IMR-90 (cell line): Measurements from ENCODE around the gene AFF2. TPM values are rescaled to one million over a fixed set of nuclear protein-coding genes. Genes with fewer than 3 reads are reported as not detected.

ENCODE experiments used
- ATAC-seq: fragments of 200-7000 bp; cut with Tn5 transposase; 2 replicates; pipeline ENCODE4 v1.9.1; 2020; ENCODE audit warnings: low read depth, mild to moderate bottlenecking, moderate library complexity
- BruUV-seq: library from RNA; stranded (reverse); fragments of 400-500 nt; replicated peaks from 2 replicates; lab custom pipeline; 2021; lab: Mats Ljungman, UMichigan
- CTCF ChIA-PET: fragments of 300-600 bp; formaldehyde crosslinking; extraction: SDS; loops from one replicate; lab custom pipeline; 2021; ENCODE audit warnings: antibody characterized with exemption; lab: Yijun Ruan, JAX
- POLR2A ChIA-PET: fragments of 300-600 bp; sonication (Branson Sonifier 250); formaldehyde crosslinking; loops from one replicate; lab custom pipeline; 2022; ENCODE audit warnings: antibody characterized with exemption; ENCODE audit not compliant: unreplicated experiment; lab: Charles Lee
- DNase-seq: peaks from one replicate; pipeline ENCODE4 v3.0.0; 2013
- H2AFZ ChIP-seq: replicated peaks from 2 replicates; pipeline ENCODE3; 2013; ENCODE audit warnings: low read length, mild to moderate bottlenecking; ENCODE audit not compliant: poor library complexity
- H2AK5ac ChIP-seq: 2 replicates; pipeline ENCODE4 v1.6.1; 2013; ENCODE audit warnings: low read depth, low read length, inconsistent platforms
- H2AK9ac ChIP-seq: replicated peaks from 2 replicates; pipeline ENCODE3; 2013; ENCODE audit warnings: mild to moderate bottlenecking, low read depth, low read length, moderate library complexity; ENCODE audit not compliant: poor library complexity
- H2BK120ac ChIP-seq: 2 replicates; pipeline ENCODE4 v1.6.1; 2013; ENCODE audit warnings: low read depth, low read length, inconsistent platforms
- H2BK15ac ChIP-seq: 3 replicates; pipeline ENCODE4 v1.6.1; 2013; ENCODE audit warnings: low read depth, low read length, inconsistent platforms
- H2BK20ac ChIP-seq: 2 replicates; pipeline ENCODE4 v1.6.1; 2013; ENCODE audit warnings: low read depth, mild to moderate bottlenecking, inconsistent platforms, low read length, moderate library complexity
- H2BK5ac ChIP-seq: 2 replicates; pipeline ENCODE4 v1.6.1; 2013; ENCODE audit warnings: mild to moderate bottlenecking, low read depth, low read length, inconsistent platforms; ENCODE audit not compliant: poor library complexity, severe bottlenecking
- H3K14ac ChIP-seq: replicated peaks from 2 replicates; pipeline ENCODE4 v1.6.1; 2013; ENCODE audit warnings: low read depth, low read length, inconsistent platforms
- H3K18ac ChIP-seq: 2 replicates; pipeline ENCODE4 v1.6.1; 2013; ENCODE audit warnings: low read depth, low read length, control low read depth
- H3K23ac ChIP-seq: 2 replicates; pipeline ENCODE4 v1.6.1; 2013; ENCODE audit warnings: low read depth, low read length, inconsistent platforms
- H3K27ac ChIP-seq: 2 replicates; pipeline ENCODE4 v1.5.1; 2013; ENCODE audit warnings: mild to moderate bottlenecking, control low read depth, low read length; ENCODE audit not compliant: insufficient read depth
- H3K27me3 ChIP-seq: 2 replicates; pipeline ENCODE4 v1.6.1; 2013; ENCODE audit warnings: low read length; ENCODE audit not compliant: control insufficient read depth, insufficient read depth
- H3K36me3 ChIP-seq: 2 replicates; pipeline ENCODE4 v1.6.1; 2013; ENCODE audit warnings: low read length, mixed read lengths; ENCODE audit not compliant: control insufficient read depth, insufficient read depth
- H3K4ac ChIP-seq: 2 replicates; pipeline ENCODE4 v1.6.1; 2013; ENCODE audit warnings: low read depth, low read length, inconsistent platforms
- H3K4me1 ChIP-seq: 2 replicates; pipeline ENCODE4 v1.6.1; 2013; ENCODE audit warnings: low read length, mixed read lengths; ENCODE audit not compliant: control insufficient read depth, insufficient read depth
- H3K4me2 ChIP-seq: 2 replicates; pipeline ENCODE4 v1.6.1; 2013; ENCODE audit warnings: low read depth, mild to moderate bottlenecking, control low read depth, low read length, moderate library complexity
- H3K4me3 ChIP-seq: 2 replicates; pipeline ENCODE4 v1.5.1; 2013; ENCODE audit warnings: low read depth, mild to moderate bottlenecking, control low read depth, low read length, moderate library complexity; ENCODE audit not compliant: insufficient read depth
- H3K56ac ChIP-seq: 2 replicates; pipeline ENCODE4 v1.6.1; 2013; ENCODE audit warnings: low read length, inconsistent platforms; ENCODE audit not compliant: insufficient read depth; ENCODE audit errors: extremely low read depth
- H3K79me1 ChIP-seq, 2 experiments: 2 replicates each; pipeline ENCODE4 v1.6.1; 2013; ENCODE audit warnings: low read length in 2 of 2, inconsistent platforms in 1 of 2, low read depth in 1 of 2
- H3K9ac ChIP-seq: 2 replicates; pipeline ENCODE4 v1.6.1; 2013; ENCODE audit warnings: low read depth, low read length, control low read depth
- H3K9me1 ChIP-seq: 2 replicates; pipeline ENCODE4 v1.6.1; 2013; ENCODE audit warnings: low read length, inconsistent platforms; ENCODE audit not compliant: insufficient read depth
- H3K9me3 ChIP-seq: 2 replicates; pipeline ENCODE4 v1.6.1; 2013; ENCODE audit warnings: low read length; ENCODE audit not compliant: control insufficient read depth, insufficient read depth
- H4K20me1 ChIP-seq: 2 replicates; pipeline ENCODE4 v1.6.1; 2013; ENCODE audit warnings: low read length, inconsistent platforms; ENCODE audit not compliant: insufficient read depth
- H4K5ac ChIP-seq: 2 replicates; pipeline ENCODE4 v1.6.1; 2013; ENCODE audit warnings: mild to moderate bottlenecking, low read depth, low read length, control low read depth
- H4K8ac ChIP-seq, 2 experiments: 2 replicates each; pipeline ENCODE4 v1.6.1; 2013; ENCODE audit warnings: low read depth in 2 of 2, low read length in 2 of 2, control low read depth in 1 of 2, inconsistent platforms in 1 of 2
- H4K91ac ChIP-seq: 2 replicates; pipeline ENCODE4 v1.6.1; 2013; ENCODE audit warnings: low read depth, low read length, inconsistent platforms; ENCODE audit not compliant: insufficient read depth
- BHLHE40 ChIP-seq: fragments of 150-350 bp; IDR thresholded peaks from 2 replicates; pipeline ENCODE4 v1.6.1; 2016; ENCODE audit warnings: mild to moderate bottlenecking, low read depth, low read length
- CEBPB ChIP-seq: IDR thresholded peaks from 2 replicates; pipeline ENCODE4 v1.6.1; 2012; ENCODE audit warnings: low read depth, low read length, improper control_type of control experiment
- CHD1 ChIP-seq: IDR thresholded peaks from 2 replicates; pipeline ENCODE4 v1.6.1; 2012; ENCODE audit warnings: low read depth, low read length, improper control_type of control experiment
- CTCF ChIP-seq: conservative IDR thresholded peaks from 2 replicates; pipeline ENCODE4 v1.5.1; 2012; ENCODE audit warnings: mild to moderate bottlenecking, low read depth, low read length, improper control_type of control experiment
- FOS ChIP-seq: fragments of 150-350 bp; IDR thresholded peaks from 2 replicates; pipeline ENCODE4 v1.6.1; 2016; ENCODE audit warnings: low read depth, low read length
- MAFK ChIP-seq: IDR thresholded peaks from 2 replicates; pipeline ENCODE4 v1.6.1; 2012; ENCODE audit warnings: low read depth, low read length, improper control_type of control experiment
- MAZ ChIP-seq: IDR thresholded peaks from 2 replicates; pipeline ENCODE4 v1.6.1; 2012; ENCODE audit warnings: low read depth, mild to moderate bottlenecking, low read length, improper control_type of control experiment, moderate library complexity, borderline replicate concordance
- MXI1 ChIP-seq: IDR thresholded peaks from 2 replicates; pipeline ENCODE4 v1.6.1; 2012; ENCODE audit warnings: low read depth, mild to moderate bottlenecking, low read length, moderate library complexity, borderline replicate concordance
- NFE2L2 ChIP-seq: fragments of 150-350 bp; IDR thresholded peaks from 2 replicates; pipeline ENCODE4 v1.6.1; 2016; ENCODE audit warnings: low read depth, mild to moderate bottlenecking, low read length
- POLR2A ChIP-seq: IDR thresholded peaks from 2 replicates; pipeline ENCODE4 v1.6.1; 2012; ENCODE audit warnings: mild to moderate bottlenecking, low read depth, low read length
- RAD21 ChIP-seq: IDR thresholded peaks from 2 replicates; pipeline ENCODE4 v1.6.1; 2012; ENCODE audit warnings: low read length, improper control_type of control experiment
- RCOR1 ChIP-seq: IDR thresholded peaks from 2 replicates; pipeline ENCODE4 v1.6.1; 2012; ENCODE audit warnings: mild to moderate bottlenecking, low read length, improper control_type of control experiment; ENCODE audit not compliant: insufficient replicate concordance
- RFX5 ChIP-seq: IDR thresholded peaks from 2 replicates; pipeline ENCODE4 v1.8.0; 2012; ENCODE audit warnings: low read depth, mild to moderate bottlenecking, low read length, moderate library complexity
- SMC3 ChIP-seq: fragments of 150-350 bp; IDR thresholded peaks from 2 replicates; pipeline ENCODE4 v1.6.1; 2016; ENCODE audit warnings: low read depth, mild to moderate bottlenecking, antibody characterized with exemption, low read length, moderate library complexity
- USF2 ChIP-seq: fragments of 150-350 bp; IDR thresholded peaks from 2 replicates; pipeline ENCODE4 v1.6.1; 2017; ENCODE audit warnings: mild to moderate bottlenecking, antibody characterized with exemption, low read length, low read depth
- WGBS, 2 experiments: methylation state at CpG; one replicate each; pipeline versions ENCODE4 v1.1.5 to v1.1.7; 2013; ENCODE audit warnings: missing lambda C conversion rate in 2 of 2; ENCODE audit not compliant: insufficient read length in 1 of 2; ENCODE audit errors: extremely low coverage in 2 of 2; 5-methylcytosine and 5-hydroxymethylcytosine counted together
- dilution Hi-C: fragments of 300-500 bp; cut with HindIII; formaldehyde crosslinking; loops from one replicate; pipeline ENCODE4 v1.14.3; 2018; ENCODE audit warnings: low sequenced_read_pairs; ENCODE audit not compliant: unreplicated experiment
- in situ Hi-C: fragments of 300-500 bp; cut with MboI; formaldehyde crosslinking; loops from 3 replicates; pipeline ENCODE4 v1.14.3; 2019; ENCODE audit warnings: low sequenced_read_pairs, inconsistent platforms, mixed read lengths
- intact Hi-C: fragments of 100-400 bp; cut with micrococcal nuclease; formaldehyde crosslinking; loops from 2 replicates; pipeline ENCODE4 v1.10.0; 2022
- polyA plus RNA-seq, 3 experiments: library from polyadenylated mRNA; depleted of rRNA; stranded (reverse); fragments of >200 nt; gene quantifications; 2 replicates each; pipeline ENCODE4 v1.2.3, GENCODE V29; 2012; ENCODE audit warnings: low replicate concordance in 1 of 3
- total RNA-seq: library from RNA; depleted of rRNA; stranded (reverse); fragments of >200 nt; gene quantifications from 2 replicates; pipeline ENCODE4 v1.2.3, GENCODE V29; 2012
- TF ChIP-seq, protein P1 (sequence below): fragments of 150-350 bp; IDR thresholded peaks from 2 replicates; pipeline ENCODE4 v1.6.1; 2016; ENCODE audit warnings: low read depth, mild to moderate bottlenecking, low read length, moderate library complexity, borderline replicate concordance

The AFF2 gene
- total and polyA plus RNA-seq, 2 of the 4 experiments (the other 2 are of a cell fraction) = 0.15 to 0.72 TPM

GRCh38 chrX:148715361-148715760 lies 214.9 kb downstream of the AFF2 start:
- intact Hi-C loops = no loop called here
- Histone ChIP-seq H3K9me1 (no peaks in the 10 kb centered on the region), H4K20me1 (no peaks in the 10 kb centered on the region), H3K9me3 (no peaks in the 10 kb centered on the region; the same call in 1 of the 2 replicates), H3K14ac (no peak overlapping the region), H4K5ac (no peak overlapping the region), H2BK15ac (no peak overlapping the region), H3K4me1 (no peaks in the 10 kb centered on the region), H4K8ac (no peak overlapping the region), H2AK5ac (no peak overlapping the region), H3K4me3 (no peak overlapping the region), H3K56ac (no peak overlapping the region), H3K4me2 (no peak overlapping the region), H3K27ac (no peak overlapping the region), H3K79me1 (no peaks in the 10 kb centered on the region), H3K36me3 (no peaks in the 10 kb centered on the region), H3K18ac (no peak overlapping the region), H3K4ac (no peak overlapping the region), H3K9ac (no peak overlapping the region), H4K91ac (no peak overlapping the region), H2AFZ (no peak overlapping the region), H2BK20ac (no peak overlapping the region), H3K27me3 (no peaks in the 10 kb centered on the region), H2BK5ac (no peak overlapping the region), H2BK120ac (no peak overlapping the region), H3K23ac (no peak overlapping the region), H2AK9ac (no peak overlapping the region)
- WGBS, 2 experiments = no CpG with 5 or more reads among the region's 4 CpGs
- ATAC-seq = no peak
- TF ChIP-seq POLR2A = no peak
- TF ChIP-seq FOS = no peak
- no peak for TF ChIP-seq MAZ
- TF ChIP-seq CTCF = no peak
- TF ChIP-seq SMC3 = no peak
- no peak for TF ChIP-seq MAFK
- no peak for TF ChIP-seq RFX5
- TF ChIP-seq CEBPB = no peak
- TF ChIP-seq USF2 = no peak
- no peak for TF ChIP-seq RAD21
- TF ChIP-seq BHLHE40 = no peak
- TF ChIP-seq NFE2L2 = no peak
- TF ChIP-seq, protein P1, sequence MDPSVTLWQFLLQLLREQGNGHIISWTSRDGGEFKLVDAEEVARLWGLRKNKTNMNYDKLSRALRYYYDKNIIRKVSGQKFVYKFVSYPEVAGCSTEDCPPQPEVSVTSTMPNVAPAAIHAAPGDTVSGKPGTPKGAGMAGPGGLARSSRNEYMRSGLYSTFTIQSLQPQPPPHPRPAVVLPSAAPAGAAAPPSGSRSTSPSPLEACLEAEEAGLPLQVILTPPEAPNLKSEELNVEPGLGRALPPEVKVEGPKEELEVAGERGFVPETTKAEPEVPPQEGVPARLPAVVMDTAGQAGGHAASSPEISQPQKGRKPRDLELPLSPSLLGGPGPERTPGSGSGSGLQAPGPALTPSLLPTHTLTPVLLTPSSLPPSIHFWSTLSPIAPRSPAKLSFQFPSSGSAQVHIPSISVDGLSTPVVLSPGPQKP = no peak
- no peak for TF ChIP-seq RCOR1
- no peak for TF ChIP-seq CHD1
- TF ChIP-seq MXI1 = no peak
- in situ Hi-C loops = no loop called here
- no peak for DNase-seq
- dilution Hi-C loops = no loop called here
- BruUV-seq = no TSS peak
- ChIA-PET POLR2A (no interaction called here), CTCF (no interaction called here)
